Gastrocnemius medialis (tissue), 4 donors: ENCODE results near the gene PKNOX1.
"Not testable (repeated sequence)": the region's sequence is repeated elsewhere in the genome, so short reads cannot be mapped to it uniquely, and the experiment has no call there.

ENCODE experiments used
- CTCF ChIP-seq, 5 experiments: fragments of 450-650 bp in 3 of 5; fragments of 200-600 bp in 2 of 5; sonication (generic) in 2 of 5; IDR thresholded peaks in 4 of 5; conservative IDR thresholded peaks in 1 of 5; 1 replicate in 4 of 5; 2 replicates in 1 of 5; pipeline ENCODE4 v1.5.1; 2016 to 2019; ENCODE audit warnings: antibody characterized with exemption in 5 of 5, mild to moderate bottlenecking in 3 of 5, moderate library complexity in 3 of 5
- POLR2A ChIP-seq, 2 donors: fragments of 450-650 bp; IDR thresholded peaks; one replicate each; pipeline ENCODE4 v1.6.1; 2017; ENCODE audit warnings: antibody characterized with exemption in 2 of 2, mild to moderate bottlenecking in 2 of 2, moderate library complexity in 2 of 2

- not testable (repeated sequence) for TF ChIP-seq CTCF (IDR thresholded peaks at IDR 0.05 in 4 of 5, conservative IDR thresholded peaks at IDR 0.05 in 1 of 5); POLR2A (IDR thresholded peaks at IDR 0.05)
These were observed 91.6 kb downstream of the PKNOX1 start for GRCh38 chr21:43065991-43066390.
